ENCODE measurements around the gene SRD5A3.
A peak's percentile ranks its signal among the peaks of the same experiment; 100 is the strongest.

Gene SRD5A3

DNA sequence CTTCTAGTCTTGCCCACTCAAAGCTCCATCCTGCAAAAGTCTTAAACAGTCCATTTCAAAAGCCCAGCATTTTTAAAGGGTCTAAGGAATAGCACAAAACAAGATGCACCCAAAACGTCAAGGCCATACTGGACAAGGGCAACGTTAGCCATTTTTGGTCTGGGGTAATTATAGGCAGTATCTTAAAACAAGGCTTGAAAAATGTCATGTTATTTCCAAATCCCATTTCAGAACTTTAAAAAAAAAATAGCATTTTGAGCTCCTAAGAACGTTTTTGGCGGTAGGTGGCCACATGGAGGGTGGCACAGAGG lies 49.1 kb downstream of the SRD5A3 start:
- H2AFZ ChIP-seq (ENCODE audit: low read length, unreplicated experiment) = peak overlapping the region; percentile 99
- H3K4me3 ChIP-seq (ENCODE audit: low read depth, low read length) = peak overlapping the region; percentile 91
- peaks cover 9% of the 10 kb centered on the region; the same call in 1 of the 2 replicates for H3K36me3 ChIP-seq (ENCODE audit: insufficient read depth, low read length)
- peaks cover 46% of the 10 kb centered on the region for H3K79me2 ChIP-seq (ENCODE audit: control insufficient read depth, insufficient read depth, low read length, unreplicated experiment)
- peak overlapping the region; percentile 89 for H3K27ac ChIP-seq (ENCODE audit: low read depth, low read length)
- no peaks in the 10 kb centered on the region for H3K27me3 ChIP-seq (ENCODE audit: insufficient read depth, low read length)
- peaks cover 18% of the 10 kb centered on the region for H3K4me1 ChIP-seq (ENCODE audit: control insufficient read depth, insufficient read depth, low read length, unreplicated experiment)

DNA sequence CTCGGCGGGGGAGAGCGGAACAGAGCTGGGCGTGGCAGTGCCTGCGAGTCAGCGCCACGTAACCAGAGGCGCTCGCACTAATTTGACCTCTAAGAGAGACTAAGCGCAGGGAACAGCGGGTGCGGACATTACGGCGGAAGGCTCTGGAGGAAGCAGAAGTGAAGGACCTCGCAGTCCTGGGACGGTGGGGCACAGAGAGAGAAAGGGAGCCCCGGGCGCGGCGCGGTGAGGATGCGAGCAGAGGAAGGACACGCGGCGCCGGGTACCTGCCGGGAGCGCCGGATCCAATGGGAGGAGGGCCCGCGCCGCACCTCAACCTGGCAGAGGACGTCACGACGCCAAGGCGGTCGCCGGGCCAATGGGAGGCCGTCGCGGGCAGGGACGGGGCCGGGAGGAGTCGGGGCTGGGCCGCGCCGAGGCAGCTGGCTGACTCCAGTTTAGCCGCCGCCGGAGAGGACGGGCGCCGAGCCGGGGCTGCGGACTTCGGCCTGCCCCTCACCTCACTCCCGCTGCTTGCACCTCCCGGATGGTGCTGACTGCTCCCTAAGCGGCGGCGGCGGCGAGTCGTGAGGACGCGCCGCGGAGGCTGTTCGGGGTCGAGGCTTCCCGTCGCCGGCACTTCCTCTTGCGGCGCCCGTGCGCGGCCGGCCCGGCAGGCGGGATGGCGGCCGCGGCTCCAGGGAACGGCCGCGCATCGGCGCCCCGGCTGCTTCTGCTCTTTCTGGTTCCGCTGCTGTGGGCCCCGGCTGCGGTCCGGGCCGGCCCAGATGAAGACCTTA lies 49.7 kb downstream of the SRD5A3 start, which contains the start of gene TMEM165:
Gene TMEM165, plus strand, starts transcription at position 429 of the 779 bp plus-strand sequence. Its CDS starts 233 bp downstream, at position 662.
- Histone ChIP-seq H3K36me3 (ENCODE audit: insufficient read depth, low read length) (peaks cover 11% of the 10 kb centered on the region), H3K27me3 (ENCODE audit: insufficient read depth, low read length) (no peaks in the 10 kb centered on the region), H3K4me3 (ENCODE audit: low read depth, low read length) (peak within 1 kb of the TSS; percentile 91), H2AFZ (ENCODE audit: low read length, unreplicated experiment) (peak within 1 kb of the TSS; percentile 99), H3K79me2 (ENCODE audit: control insufficient read depth, insufficient read depth, low read length, unreplicated experiment) (peaks cover 50% of the 10 kb centered on the region), H3K4me1 (ENCODE audit: control insufficient read depth, insufficient read depth, low read length, unreplicated experiment) (peaks cover 20% of the 10 kb centered on the region), H3K27ac (ENCODE audit: low read depth, low read length) (peak within 1 kb of the TSS; percentile 89)

DNA sequence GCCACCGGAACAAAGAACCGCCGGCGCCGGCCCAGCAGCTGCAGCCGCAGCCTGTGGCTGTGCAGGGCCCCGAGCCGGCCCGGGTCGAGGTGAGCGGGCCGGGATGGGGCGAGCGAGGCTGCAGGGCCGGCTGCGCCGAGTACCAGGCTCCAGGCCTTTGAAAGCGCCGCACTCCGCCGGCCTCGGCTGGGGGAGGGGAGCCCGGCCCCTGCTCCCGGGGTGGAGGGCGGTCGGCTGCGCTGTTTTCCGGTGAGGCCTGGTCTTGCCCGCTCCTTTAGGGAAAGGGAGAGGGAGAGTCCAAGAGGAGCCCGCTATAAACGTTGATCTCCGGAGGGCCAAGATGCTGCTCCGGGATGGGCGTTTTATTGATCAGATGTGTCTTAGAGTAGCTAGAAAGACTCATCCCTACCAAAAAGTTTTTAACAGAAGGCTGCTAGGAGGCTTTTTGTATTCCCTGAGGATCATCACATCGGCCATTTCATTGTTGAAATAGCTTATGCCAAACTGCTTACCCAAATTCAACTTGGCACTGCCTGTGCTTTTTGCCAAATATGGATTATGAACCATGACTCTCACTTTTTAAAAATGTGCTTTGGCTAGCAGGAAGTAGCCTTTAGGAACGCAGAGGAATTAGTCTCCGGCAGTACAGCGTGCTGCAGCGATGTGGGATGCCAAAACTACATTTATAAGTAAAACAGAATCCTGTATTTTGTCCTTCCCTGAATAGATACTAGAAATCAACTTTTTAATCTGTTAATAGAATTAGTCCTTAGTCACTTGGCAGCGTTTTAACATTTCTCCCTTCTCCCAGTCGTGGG lies 50.5 kb downstream of the SRD5A3 start:
- no peaks in the 10 kb centered on the region for H3K27me3 ChIP-seq (ENCODE audit: insufficient read depth, low read length)
- no peak overlapping the region for H2AFZ ChIP-seq (ENCODE audit: low read length, unreplicated experiment)
- H3K4me1 ChIP-seq (ENCODE audit: control insufficient read depth, insufficient read depth, low read length, unreplicated experiment) = peaks cover 28% of the 10 kb centered on the region
- H3K79me2 ChIP-seq (ENCODE audit: control insufficient read depth, insufficient read depth, low read length, unreplicated experiment) = peaks cover 58% of the 10 kb centered on the region
- H3K4me3 ChIP-seq (ENCODE audit: low read depth, low read length) = peak overlapping the region; percentile 91
- peak overlapping the region; percentile 89 for H3K27ac ChIP-seq (ENCODE audit: low read depth, low read length)
- H3K36me3 ChIP-seq (ENCODE audit: insufficient read depth, low read length) = peaks cover 19% of the 10 kb centered on the region

DNA sequence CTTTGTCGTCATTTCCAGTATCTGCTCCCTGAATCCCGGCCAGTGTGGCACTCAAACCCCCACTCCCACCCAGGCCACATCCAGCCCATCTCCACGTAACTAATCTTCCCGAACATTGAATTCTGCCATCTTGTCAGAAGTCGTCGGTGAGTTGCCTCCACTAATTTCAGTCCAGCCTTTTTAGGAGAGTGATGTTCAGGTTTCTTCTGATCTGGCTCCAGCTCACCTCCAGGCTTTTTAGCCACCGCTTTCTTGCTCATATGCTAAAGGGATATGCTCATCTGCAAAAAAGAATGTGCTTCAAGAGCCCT lies 51.0 kb downstream of the SRD5A3 start:
- H3K36me3 ChIP-seq (ENCODE audit: insufficient read depth, low read length) = peaks cover 19% of the 10 kb centered on the region
- H3K79me2 ChIP-seq (ENCODE audit: control insufficient read depth, insufficient read depth, low read length, unreplicated experiment) = peaks cover 62% of the 10 kb centered on the region
- no peak overlapping the region for H2AFZ ChIP-seq (ENCODE audit: low read length, unreplicated experiment)

DNA sequence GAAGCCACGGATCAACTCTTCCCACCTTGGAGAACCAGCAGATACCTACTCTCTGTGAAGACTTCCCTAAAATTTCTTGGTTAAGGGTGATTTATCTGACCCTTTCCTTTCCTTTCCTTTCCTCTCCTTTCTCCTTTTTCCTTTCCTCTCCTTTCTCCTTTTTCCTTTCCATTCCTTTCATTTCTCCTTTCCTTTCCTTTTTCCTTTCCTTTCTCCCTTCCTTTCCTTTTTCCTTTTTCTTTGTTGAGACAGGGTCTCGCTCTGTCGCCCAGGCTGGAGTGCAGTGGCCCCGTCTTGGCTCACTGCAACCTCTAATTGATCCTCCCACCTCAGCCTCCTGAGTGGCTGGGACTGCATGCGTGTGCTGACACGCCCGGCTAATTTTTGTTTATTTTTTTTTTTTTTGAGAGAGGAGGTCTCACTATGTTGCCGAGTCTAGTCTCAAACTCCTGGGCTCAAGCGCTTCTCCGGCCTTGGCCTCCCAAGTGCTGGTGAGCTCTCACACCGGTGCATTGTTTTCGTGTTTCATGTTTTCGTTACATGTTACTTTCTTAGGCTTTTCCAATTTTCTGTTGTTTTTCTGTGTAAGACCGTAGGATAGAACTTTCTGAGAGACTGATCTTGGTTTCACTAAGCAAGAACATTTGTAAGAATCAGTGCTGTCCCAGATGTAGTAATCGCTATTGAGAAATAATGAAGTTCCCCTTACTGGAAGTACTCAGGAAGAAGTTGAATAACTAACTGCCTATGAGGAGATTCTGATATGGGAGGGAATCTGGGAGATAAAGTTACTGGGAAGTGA lies 51.7 kb downstream of the SRD5A3 start:
- peaks cover 28% of the 10 kb centered on the region for H3K4me1 ChIP-seq (ENCODE audit: control insufficient read depth, insufficient read depth, low read length, unreplicated experiment)
- peaks cover 65% of the 10 kb centered on the region for H3K79me2 ChIP-seq (ENCODE audit: control insufficient read depth, insufficient read depth, low read length, unreplicated experiment)
- peak overlapping the region; percentile 91 for H3K4me3 ChIP-seq (ENCODE audit: low read depth, low read length)
- peak overlapping the region; percentile 89 for H3K27ac ChIP-seq (ENCODE audit: low read depth, low read length)
- H3K36me3 ChIP-seq (ENCODE audit: insufficient read depth, low read length) = peaks cover 19% of the 10 kb centered on the region
- no peak overlapping the region for H2AFZ ChIP-seq (ENCODE audit: low read length, unreplicated experiment)
- no peaks in the 10 kb centered on the region for H3K27me3 ChIP-seq (ENCODE audit: insufficient read depth, low read length)

More for the DNA sequence above, 51.0 kb downstream of the SRD5A3 start:
- H3K27me3 ChIP-seq (ENCODE audit: insufficient read depth, low read length) = no peaks in the 10 kb centered on the region
- H3K27ac ChIP-seq (ENCODE audit: low read depth, low read length) = peak overlapping the region; percentile 89
- H3K4me3 ChIP-seq (ENCODE audit: low read depth, low read length) = peak overlapping the region; percentile 91
- H3K4me1 ChIP-seq (ENCODE audit: control insufficient read depth, insufficient read depth, low read length, unreplicated experiment) = peaks cover 28% of the 10 kb centered on the region

DNA sequence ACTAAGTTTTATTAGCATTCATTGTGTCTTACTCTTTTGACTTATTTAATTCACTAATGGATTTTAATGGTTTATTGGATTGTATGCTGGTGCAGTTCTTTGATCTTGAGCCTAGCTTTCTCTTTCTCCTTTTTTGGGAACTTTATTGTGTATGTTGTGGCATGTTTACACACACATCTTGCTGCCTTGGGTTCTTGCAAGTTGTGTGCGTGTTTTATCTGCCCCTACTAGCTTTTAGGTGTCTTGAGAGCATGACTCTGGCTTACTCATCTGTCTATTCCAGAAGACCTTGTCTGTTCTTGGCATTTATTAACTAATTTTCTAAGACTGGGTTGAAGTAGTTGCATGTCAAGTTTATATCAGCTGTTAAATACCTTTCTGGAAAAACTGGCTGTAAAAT lies 52.4 kb downstream of the SRD5A3 start:
- no peaks in the 10 kb centered on the region for H3K27me3 ChIP-seq (ENCODE audit: insufficient read depth, low read length)
- H3K79me2 ChIP-seq (ENCODE audit: control insufficient read depth, insufficient read depth, low read length, unreplicated experiment) = peaks cover 71% of the 10 kb centered on the region
- H3K4me3 ChIP-seq (ENCODE audit: low read depth, low read length) = peak overlapping the region; percentile 91
- H3K36me3 ChIP-seq (ENCODE audit: insufficient read depth, low read length) = peaks cover 22% of the 10 kb centered on the region
- H2AFZ ChIP-seq (ENCODE audit: low read length, unreplicated experiment) = no peak overlapping the region
- peak overlapping the region; percentile 89 for H3K27ac ChIP-seq (ENCODE audit: low read depth, low read length)
- peaks cover 28% of the 10 kb centered on the region for H3K4me1 ChIP-seq (ENCODE audit: control insufficient read depth, insufficient read depth, low read length, unreplicated experiment)

DNA sequence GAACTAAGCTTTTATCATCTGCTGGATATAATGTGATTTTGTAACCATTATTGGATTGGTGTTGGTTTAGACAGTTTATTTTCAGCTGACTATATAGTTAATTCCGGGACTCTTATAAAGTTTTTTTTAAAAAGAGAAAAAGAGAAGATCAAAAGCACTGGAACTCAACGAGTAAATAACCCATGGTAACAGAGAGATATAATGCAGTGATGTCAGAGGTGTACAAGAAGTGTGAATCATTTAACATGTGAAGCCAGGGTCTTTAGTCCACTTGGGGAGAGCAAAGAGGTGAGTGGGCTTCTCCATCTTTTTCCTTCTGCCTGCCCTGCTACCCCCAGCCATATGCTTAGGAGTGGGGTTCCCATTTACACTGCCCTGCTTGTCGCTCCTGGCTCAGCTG lies 52.9 kb downstream of the SRD5A3 start:
- H3K4me3 ChIP-seq (ENCODE audit: low read depth, low read length) = peak overlapping the region; percentile 91
- H3K27ac ChIP-seq (ENCODE audit: low read depth, low read length) = peak overlapping the region; percentile 89
- H3K79me2 ChIP-seq (ENCODE audit: control insufficient read depth, insufficient read depth, low read length, unreplicated experiment) = peaks cover 76% of the 10 kb centered on the region
- H3K4me1 ChIP-seq (ENCODE audit: control insufficient read depth, insufficient read depth, low read length, unreplicated experiment) = peaks cover 25% of the 10 kb centered on the region
- peaks cover 25% of the 10 kb centered on the region for H3K36me3 ChIP-seq (ENCODE audit: insufficient read depth, low read length)
- H3K27me3 ChIP-seq (ENCODE audit: insufficient read depth, low read length) = no peaks in the 10 kb centered on the region
- H2AFZ ChIP-seq (ENCODE audit: low read length, unreplicated experiment) = no peak overlapping the region

DNA sequence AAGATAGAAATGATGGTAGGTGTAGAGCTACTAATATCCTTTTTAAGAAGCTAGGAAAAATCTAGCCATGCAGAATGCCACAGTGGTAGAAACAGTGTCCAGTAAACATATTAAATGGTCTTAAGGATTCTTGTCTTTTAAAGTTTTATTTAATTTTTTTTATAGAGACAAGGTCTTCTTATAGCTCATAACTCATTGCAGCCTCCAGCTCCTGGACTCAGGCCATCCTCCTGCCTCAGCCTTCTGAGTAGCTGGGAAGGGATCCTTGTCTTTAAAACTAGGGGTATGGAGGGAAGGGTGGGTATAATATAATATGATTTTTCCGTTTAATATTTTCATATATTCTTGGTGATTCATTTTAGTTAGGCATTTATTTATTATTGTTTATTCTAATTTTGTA lies 53.5 kb downstream of the SRD5A3 start:
- Histone ChIP-seq H3K27me3 (ENCODE audit: insufficient read depth, low read length) (no peaks in the 10 kb centered on the region), H3K36me3 (ENCODE audit: insufficient read depth, low read length) (peaks cover 25% of the 10 kb centered on the region), H3K79me2 (ENCODE audit: control insufficient read depth, insufficient read depth, low read length, unreplicated experiment) (peaks cover 81% of the 10 kb centered on the region), H3K4me3 (ENCODE audit: low read depth, low read length) (peak overlapping the region; percentile 91), H3K4me1 (ENCODE audit: control insufficient read depth, insufficient read depth, low read length, unreplicated experiment) (peaks cover 25% of the 10 kb centered on the region), H3K27ac (ENCODE audit: low read depth, low read length) (peak overlapping the region; percentile 89), H2AFZ (ENCODE audit: low read length, unreplicated experiment) (no peak overlapping the region)

DNA sequence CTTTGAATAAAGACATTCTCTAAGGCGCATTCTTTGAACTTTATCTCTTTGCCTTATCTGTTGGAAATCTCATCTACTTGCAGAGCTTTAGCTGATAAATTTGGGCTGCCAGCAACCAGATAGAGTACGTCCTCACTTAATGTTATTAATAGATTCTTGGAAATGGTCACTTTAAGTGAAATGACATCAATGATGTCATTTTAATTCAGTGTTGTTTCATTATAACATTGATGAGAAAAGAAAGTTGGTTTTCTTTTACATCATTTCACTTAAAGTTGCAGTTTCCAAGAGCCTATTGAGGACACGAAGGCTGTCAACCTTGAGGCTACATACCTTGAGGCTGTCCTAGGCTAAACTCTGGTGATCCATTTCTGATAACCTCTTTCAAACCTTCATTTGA lies 59.0 kb downstream of the SRD5A3 start:
- Histone ChIP-seq H3K79me2 (ENCODE audit: control insufficient read depth, insufficient read depth, low read length, unreplicated experiment) (peaks cover 89% of the 10 kb centered on the region), H3K4me1 (ENCODE audit: control insufficient read depth, insufficient read depth, low read length, unreplicated experiment) (peaks cover 49% of the 10 kb centered on the region), H3K36me3 (ENCODE audit: insufficient read depth, low read length) (peaks cover 46% of the 10 kb centered on the region), H3K4me3 (ENCODE audit: low read depth, low read length) (no peak overlapping the region), H3K27me3 (ENCODE audit: insufficient read depth, low read length) (no peaks in the 10 kb centered on the region), H3K27ac (ENCODE audit: low read depth, low read length) (no peak overlapping the region), H2AFZ (ENCODE audit: low read length, unreplicated experiment) (no peak overlapping the region)

DNA sequence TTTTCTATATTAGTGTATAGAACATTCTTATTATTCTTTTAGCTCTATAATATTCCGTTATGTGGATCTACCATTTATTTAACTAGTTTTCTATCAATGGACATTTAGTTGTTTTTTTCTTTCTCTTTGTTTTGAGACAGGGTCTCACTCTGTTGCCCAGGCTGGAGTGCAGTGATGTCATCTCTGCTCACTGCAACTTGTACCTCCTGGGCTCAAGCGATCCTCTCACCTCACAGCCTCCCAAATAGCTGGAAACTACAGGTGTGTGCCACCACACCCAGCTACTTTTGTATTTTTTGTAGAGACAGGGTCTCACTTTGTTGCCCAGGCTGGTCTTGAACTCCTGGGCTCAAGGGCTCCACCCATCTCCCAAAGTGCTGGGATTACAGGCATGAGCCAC lies 60.5 kb downstream of the SRD5A3 start:
- Histone ChIP-seq H3K4me1 (ENCODE audit: control insufficient read depth, insufficient read depth, low read length, unreplicated experiment) (peaks cover 45% of the 10 kb centered on the region), H3K4me3 (ENCODE audit: low read depth, low read length) (no peak overlapping the region), H3K27me3 (ENCODE audit: insufficient read depth, low read length) (no peaks in the 10 kb centered on the region), H2AFZ (ENCODE audit: low read length, unreplicated experiment) (no peak overlapping the region), H3K27ac (ENCODE audit: low read depth, low read length) (no peak overlapping the region), H3K79me2 (ENCODE audit: control insufficient read depth, insufficient read depth, low read length, unreplicated experiment) (peaks cover 91% of the 10 kb centered on the region), H3K36me3 (ENCODE audit: insufficient read depth, low read length) (peaks cover 45% of the 10 kb centered on the region)

Data from ACC112 (cell line).